CD4-positive, alpha-beta T cell (primary cell): ENCODE measurements around the gene CCDC137. TPM values are rescaled to one million over a fixed set of nuclear protein-coding genes. Genes with fewer than 3 reads are reported as not detected.

Source experiments
- ATAC-seq: fragments of 200-7000 bp; cut with Tn5 transposase; one replicate; pipeline ENCODE4 v1.10.0; 2022; ENCODE audit warnings: mild to moderate bottlenecking; ENCODE audit not compliant: poor library complexity
- CTCF ChIA-PET: fragments of 350-600 bp; sonication (Branson Sonifier 250); formaldehyde crosslinking; loops from one replicate; lab custom pipeline; 2021; ENCODE audit warnings: antibody characterized with exemption, inconsistent platforms; lab: Charles Lee
- POLR2A ChIA-PET: fragments of 350-600 bp; sonication (Branson Sonifier 250); formaldehyde crosslinking; loops from one replicate; lab custom pipeline; 2021; ENCODE audit warnings: antibody characterized with exemption, inconsistent platforms; lab: Charles Lee
- DNase-seq, 14 experiments: peaks; one replicate each; pipeline ENCODE4 v3.0.0-alpha.2; 2013 to 2020; ENCODE audit warnings: mixed read lengths in 2 of 14
- H3K27ac ChIP-seq, 2 donors: one replicate each; pipeline versions ENCODE4 v1.5.1 to v1.7.0; 2013; ENCODE audit warnings: low read length in 2 of 2, low read depth in 1 of 2, mild to moderate bottlenecking in 1 of 2
- H3K27me3 ChIP-seq, 2 experiments: 1 replicate in 1 of 2; 2 replicates in 1 of 2; pipeline versions ENCODE4 v1.6.1 to v1.7.0; 2013; ENCODE audit warnings: low read length in 2 of 2, control low read depth in 1 of 2, mild to moderate bottlenecking in 1 of 2, moderate library complexity in 1 of 2; ENCODE audit not compliant: insufficient read depth in 2 of 2, control insufficient read depth in 1 of 2
- H3K36me3 ChIP-seq: one replicate; pipeline ENCODE4 v1.6.1; 2013; ENCODE audit warnings: low read length, control low read depth; ENCODE audit not compliant: insufficient read depth
- H3K4me1 ChIP-seq: one replicate; pipeline ENCODE4 v1.6.1; 2013; ENCODE audit warnings: low read length, control low read depth; ENCODE audit not compliant: insufficient read depth
- H3K4me3 ChIP-seq: one replicate; pipeline ENCODE4 v1.5.1; 2013; ENCODE audit warnings: mild to moderate bottlenecking, low read length, moderate library complexity
- H3K9me3 ChIP-seq, 2 experiments: 1 replicate in 1 of 2; 2 replicates in 1 of 2; pipeline versions ENCODE4 v1.6.1 to v1.7.0; 2013; ENCODE audit warnings: low read length in 2 of 2, mild to moderate bottlenecking in 2 of 2, control low read depth in 1 of 2, moderate library complexity in 1 of 2; ENCODE audit not compliant: control insufficient read depth in 1 of 2, insufficient read depth in 1 of 2
- H3K27ac Mint-ChIP-seq: one replicate; pipeline ENCODE4 v1.8.0; 2020; ENCODE audit warnings: mixed read lengths
- H3K27me3 Mint-ChIP-seq: one replicate; pipeline ENCODE4 v1.8.0; 2021; ENCODE audit warnings: mixed read lengths
- H3K36me3 Mint-ChIP-seq: one replicate; pipeline ENCODE4 v1.8.0; 2021; ENCODE audit warnings: low read depth, mixed read lengths
- H3K4me1 Mint-ChIP-seq: one replicate; pipeline ENCODE4 v1.8.0; 2021; ENCODE audit warnings: low read depth, mixed read lengths
- H3K4me3 Mint-ChIP-seq: one replicate; pipeline ENCODE4 v1.8.0; 2020; ENCODE audit warnings: mild to moderate bottlenecking, mixed read lengths
- H3K9me3 Mint-ChIP-seq: one replicate; pipeline ENCODE4 v1.8.0; 2020; ENCODE audit warnings: mixed read lengths
- CTCF ChIP-seq: fragments of 200-600 bp; IDR thresholded peaks from one replicate; pipeline ENCODE4 v1.8.0; 2022; ENCODE audit warnings: antibody characterized with exemption, mild to moderate bottlenecking
- intact Hi-C, 2 experiments: fragments of 100-400 bp; cut with DNase I in 1 of 2; cut with micrococcal nuclease in 1 of 2; formaldehyde crosslinking; loops; one replicate each; pipeline versions ENCODE4 v1.15.1 to v1.9.0; 2023 to 2025; cut with DNase I, micrococcal nuclease
- total RNA-seq, 174 experiments: library from RNA in 2 of 174; stranded (reverse) in 2 of 174; gene quantifications; one replicate each; pipeline ENCODE4 v1.2.3 and lab custom pipeline; 2021 to 2026

CCDC137 gene
- total RNA-seq, 2 experiments from 2014 or later: 20.8 to 21.7 TPM

GRCh38 chr17:81680150-81680549 is 13.6 kb downstream of the CCDC137 start:
- H3K4me3 Mint-ChIP-seq: peak overlapping the region; percentile 60
- no peak overlapping the region for H3K4me3 ChIP-seq
- no peaks in the 10 kb centered on the region for H3K9me3 ChIP-seq
- no peak for DNase-seq
- intact Hi-C loops: loop anchor here (5.0 kb wide), 2 partner anchors 177 to 182 kb away; partner anchors contain the start of gene P4HB (in 1 of the 2)
- no peaks in the 10 kb centered on the region for H3K9me3 Mint-ChIP-seq
- ChIA-PET CTCF (interaction anchor here (1.1 kb wide), 1 partner anchor 23 kb away, joined by 3 read pairs; the partner anchor contains the start of gene MRPL12), POLR2A (no interaction called here)
- no peaks in the 10 kb centered on the region for H3K27me3 ChIP-seq
- H3K4me1 Mint-ChIP-seq: peaks cover 26% of the 10 kb centered on the region
- no peaks in the 10 kb centered on the region for H3K27me3 Mint-ChIP-seq
- ATAC-seq: no peak
- TF ChIP-seq CTCF: no peak
- peaks cover 27% of the 10 kb centered on the region for H3K4me1 ChIP-seq
- H3K36me3 ChIP-seq: peaks cover under 1% of the 10 kb centered on the region
- H3K27ac ChIP-seq: no peak overlapping the region
- H3K36me3 Mint-ChIP-seq: peaks cover 17% of the 10 kb centered on the region
- no peak overlapping the region for H3K27ac Mint-ChIP-seq

- H3K4me1 ChIP-seq: peaks cover 40% of the 10 kb centered on the region
- intact Hi-C loops: loop anchor here (5.0 kb wide), 2 partner anchors 176 to 181 kb away; partner anchors contain the start of gene P4HB (in 1 of the 2)
- H3K9me3 ChIP-seq: no peaks in the 10 kb centered on the region
- CTCF ChIA-PET: no interaction called here
- no peaks in the 10 kb centered on the region for H3K9me3 Mint-ChIP-seq
- H3K4me3 ChIP-seq: no peak overlapping the region
- H3K4me3 Mint-ChIP-seq: peak overlapping the region; percentile 20
- H3K36me3 Mint-ChIP-seq: peaks cover 30% of the 10 kb centered on the region
- no peak for ATAC-seq
- no peak for TF ChIP-seq CTCF
- peaks cover 14% of the 10 kb centered on the region for H3K36me3 ChIP-seq
- POLR2A ChIA-PET: interaction anchor here (2.5 kb wide), 1 partner anchor 16 kb away, joined by 25 read pairs; the partner anchor contains the start of genes CCDC137 and OXLD1
- no peak overlapping the region for H3K27ac Mint-ChIP-seq
- no peak overlapping the region for H3K27ac ChIP-seq
- H3K27me3 ChIP-seq: no peaks in the 10 kb centered on the region
- H3K27me3 Mint-ChIP-seq: no peaks in the 10 kb centered on the region
- no peak for DNase-seq
- H3K4me1 Mint-ChIP-seq: peaks cover 20% of the 10 kb centered on the region
These were observed 15.1 kb downstream of the CCDC137 start for GRCh38 chr17:81681672-81682071.

- peaks cover 39% of the 10 kb centered on the region for H3K36me3 Mint-ChIP-seq
- peak overlapping the region; percentile 100 for H3K4me3 Mint-ChIP-seq
- intact Hi-C loops: loop anchor here (1.0 to 5.0 kb wide), 4 partner anchors 16 to 180 kb away; partner anchors contain the start of genes CCDC137 (in 1 of the 2), NPLOC4 (in 1 of the 2), OXLD1 (in 1 of the 2) and P4HB (in 1 of the 2)
- peaks cover 24% of the 10 kb centered on the region for H3K4me1 Mint-ChIP-seq
- POLR2A ChIA-PET: interaction anchor here (0.9 to 2.8 kb wide), 11 partner anchors 8 to 178 kb away, joined by 3 to 25 read pairs (median 7); partner anchors contain the start of genes CCDC137, FAAP100, MCRIP1 and NPLOC4
- H3K4me1 ChIP-seq: peaks cover 49% of the 10 kb centered on the region
- H3K27me3 ChIP-seq: no peaks in the 10 kb centered on the region
- no peak overlapping the region for H3K27ac ChIP-seq
- H3K9me3 ChIP-seq: no peaks in the 10 kb centered on the region
- peak overlapping the region; percentile 98 for H3K4me3 ChIP-seq
- peak overlapping the region; percentile 81 for H3K27ac Mint-ChIP-seq
- no peak for TF ChIP-seq CTCF
- ATAC-seq (no peak), DNase-seq (no peak)
- no peaks in the 10 kb centered on the region for H3K27me3 Mint-ChIP-seq
- CTCF ChIA-PET: no interaction called here
- no peaks in the 10 kb centered on the region for H3K9me3 Mint-ChIP-seq
- peaks cover 25% of the 10 kb centered on the region for H3K36me3 ChIP-seq
These were observed 16.1 kb downstream of the CCDC137 start for GRCh38 chr17:81682565-81683207.
